H1 (cell line): ENCODE data around the gene FIS1. TPM values are rescaled to one million over a fixed set of nuclear protein-coding genes. Genes with fewer than 3 reads are reported as not detected.
A peak's percentile ranks its signal among the peaks of the same experiment; 100 is the strongest.

Experiments used
- CTCF ChIA-PET: fragments of 300-600 bp; sonication (Branson Sonifier 250); formaldehyde crosslinking; loops from one replicate; lab custom pipeline; 2021; ENCODE audit not compliant: partially characterized antibody; lab: Charles Lee
- POLR2A ChIA-PET: fragments of 300-600 bp; sonication (Branson Sonifier 250); formaldehyde crosslinking; loops from one replicate; lab custom pipeline; 2021; ENCODE audit warnings: inconsistent platforms; ENCODE audit not compliant: partially characterized antibody; lab: Charles Lee
- DNase-seq, 2 experiments: peaks; one replicate each; pipeline versions ENCODE4 v3.0.0 to v3.0.0-alpha.2; 2010 to 2022; ENCODE audit warnings: low spot score in 2 of 2, low read depth in 1 of 2, mixed read lengths in 1 of 2
- FAIRE-seq: peaks from 2 replicates; lab custom pipeline; 2011; peaks lifted over from hg19 to GRCh38; lab: Jason Lieb, UNC
- H2AFZ ChIP-seq: 2 replicates; pipeline ENCODE4 v1.8.1; 2012; ENCODE audit warnings: low read length, inconsistent platforms
- H2AK5ac ChIP-seq: 2 replicates; pipeline ENCODE4 v1.6.1; 2013; ENCODE audit warnings: low read depth, low read length
- H2BK120ac ChIP-seq: replicated peaks from 2 replicates; pipeline ENCODE3; 2013; ENCODE audit warnings: low read depth, low read length, inconsistent platforms
- H2BK12ac ChIP-seq: 2 replicates; pipeline ENCODE4 v1.6.1; 2013; ENCODE audit warnings: low read depth, low read length
- H2BK15ac ChIP-seq: 2 replicates; pipeline ENCODE4 v1.6.1; 2013; ENCODE audit warnings: low read length
- H2BK20ac ChIP-seq: 2 replicates; pipeline ENCODE4 v1.6.1; 2013; ENCODE audit warnings: low read length
- H2BK5ac ChIP-seq: 2 replicates; pipeline ENCODE4 v1.6.1; 2013; ENCODE audit warnings: low read depth, low read length
- H3K14ac ChIP-seq: 2 replicates; pipeline ENCODE4 v1.6.1; 2013; ENCODE audit warnings: inconsistent platforms; ENCODE audit not compliant: insufficient read length
- H3K18ac ChIP-seq: 2 replicates; pipeline ENCODE4 v1.6.1; 2013; ENCODE audit warnings: low read length; ENCODE audit errors: extremely low read depth
- H3K23ac ChIP-seq: 2 replicates; pipeline ENCODE4 v1.6.1; 2013; ENCODE audit warnings: inconsistent platforms; ENCODE audit not compliant: insufficient read length
- H3K23me2 ChIP-seq: 2 replicates; pipeline ENCODE4 v1.6.1; 2013; ENCODE audit warnings: low read depth, low read length
- H3K27ac ChIP-seq: 2 replicates; pipeline ENCODE4 v1.6.1; 2011; ENCODE audit warnings: low read depth, low read length, inconsistent platforms
- H3K27me3 ChIP-seq, 4 experiments: replicated peaks in 1 of 4; 1 replicate in 1 of 4; 2 replicates in 3 of 4; pipeline versions ENCODE4 v1.6.1 to v1.8.1; 2011 to 2013; ENCODE audit warnings: low read length in 3 of 4, mild to moderate bottlenecking in 3 of 4, inconsistent platforms in 2 of 4, mixed read lengths in 2 of 4, moderate library complexity in 1 of 4; ENCODE audit not compliant: control insufficient read depth in 3 of 4, insufficient read depth in 3 of 4; ENCODE audit errors: extremely low read depth in 1 of 4
- H3K36me3 ChIP-seq, 4 experiments: 2 replicates each; pipeline versions ENCODE4 v1.6.1 to v1.8.1; 2011 to 2013; ENCODE audit warnings: mild to moderate bottlenecking in 4 of 4, low read length in 3 of 4, moderate library complexity in 2 of 4, control low read depth in 1 of 4, inconsistent platforms in 1 of 4; ENCODE audit not compliant: insufficient read depth in 4 of 4, control insufficient read depth in 2 of 4
- H3K4ac ChIP-seq: replicated peaks from 2 replicates; pipeline ENCODE3; 2013; ENCODE audit warnings: low read length, low read depth, mixed read lengths, inconsistent platforms; ENCODE audit not compliant: insufficient read length
- H3K4me1 ChIP-seq, 4 experiments: replicated peaks in 1 of 4; 1 replicate in 1 of 4; 2 replicates in 3 of 4; pipeline versions ENCODE4 v1.6.1 to v1.8.1; 2011 to 2013; ENCODE audit warnings: low read length in 3 of 4, inconsistent platforms in 2 of 4, mixed read lengths in 1 of 4; ENCODE audit not compliant: insufficient read depth in 4 of 4, control insufficient read depth in 3 of 4
- H3K4me2 ChIP-seq, 2 experiments: 2 replicates each; pipeline versions ENCODE4 v1.6.1 to v1.8.1; 2011 to 2013; ENCODE audit warnings: low read depth in 2 of 2, low read length in 2 of 2, control low read depth in 1 of 2, inconsistent platforms in 1 of 2, mild to moderate bottlenecking in 1 of 2; ENCODE audit not compliant: insufficient read depth in 1 of 2
- H3K4me3 ChIP-seq, 4 experiments: fragments of 200-600, 300-600 bp in 1 of 4; sonication (generic), shearing (Covaris generic), sonication (Bioruptor Twin) in 1 of 4; 2 replicates each; pipeline versions ENCODE4 v1.5.1 to v1.8.1; 2011 to 2016; ENCODE audit warnings: low read length in 4 of 4, low read depth in 3 of 4, control low read depth in 2 of 4, inconsistent platforms in 2 of 4, mild to moderate bottlenecking in 2 of 4, mixed read lengths in 1 of 4, moderate library complexity in 1 of 4; ENCODE audit not compliant: insufficient read depth in 2 of 4; ENCODE audit errors: extremely low read depth in 1 of 4
- H3K56ac ChIP-seq: replicated peaks from 2 replicates; pipeline ENCODE3; 2013; ENCODE audit warnings: low read depth, mild to moderate bottlenecking, mixed read lengths, low read length, inconsistent platforms; ENCODE audit not compliant: insufficient read length
- H3K79me1 ChIP-seq: 2 replicates; pipeline ENCODE4 v1.6.1; 2013; ENCODE audit warnings: low read depth, low read length, control low read depth
- H3K79me2 ChIP-seq, 2 experiments: 2 replicates each; pipeline versions ENCODE4 v1.6.1 to v1.8.1; 2012 to 2013; ENCODE audit warnings: low read length in 2 of 2, mild to moderate bottlenecking in 2 of 2, inconsistent platforms in 1 of 2; ENCODE audit not compliant: insufficient read depth in 2 of 2, control insufficient read depth in 1 of 2
- H3K9ac ChIP-seq, 4 experiments: replicated peaks in 1 of 4; 1 replicate in 1 of 4; 2 replicates in 3 of 4; pipeline versions ENCODE4 v1.6.1 to v1.8.1; 2011 to 2013; ENCODE audit warnings: low read depth in 3 of 4, low read length in 3 of 4, control low read depth in 2 of 4, mild to moderate bottlenecking in 2 of 4, moderate library complexity in 2 of 4, inconsistent platforms in 1 of 4; ENCODE audit errors: extremely low read depth in 1 of 4
- H3K9me3 ChIP-seq, 2 experiments: 2 replicates each; pipeline versions ENCODE4 v1.6.1 to v1.8.1; 2012 to 2013; ENCODE audit warnings: mild to moderate bottlenecking in 2 of 2, moderate library complexity in 2 of 2, control low read depth in 1 of 2, inconsistent platforms in 1 of 2, low read depth in 1 of 2, low read length in 1 of 2, mixed read lengths in 1 of 2; ENCODE audit not compliant: insufficient read depth in 2 of 2
- H4K20me1 ChIP-seq, 2 experiments: replicated peaks in 1 of 2; 2 replicates each; pipeline versions ENCODE3 to v1.8.1; 2011 to 2013; ENCODE audit warnings: inconsistent platforms in 2 of 2, low read length in 2 of 2, mild to moderate bottlenecking in 1 of 2; ENCODE audit not compliant: insufficient read depth in 2 of 2, control insufficient read depth in 1 of 2
- H4K5ac ChIP-seq: 2 replicates; pipeline ENCODE4 v1.6.1; 2013; ENCODE audit warnings: low read length, low read depth, mixed read lengths, inconsistent platforms; ENCODE audit not compliant: insufficient read length
- H4K8ac ChIP-seq: 2 replicates; pipeline ENCODE4 v1.8.0; 2013; ENCODE audit warnings: mild to moderate bottlenecking, moderate library complexity, low read length, inconsistent platforms; ENCODE audit not compliant: insufficient read depth; ENCODE audit errors: extremely low read depth
- H4K91ac ChIP-seq: replicated peaks from 2 replicates; pipeline ENCODE3; 2013; ENCODE audit warnings: low read length, mixed read lengths, inconsistent platforms; ENCODE audit not compliant: insufficient read length
- BRCA1 ChIP-seq: IDR thresholded peaks from 2 replicates; pipeline ENCODE4 v1.6.1; 2012; ENCODE audit warnings: low read depth, low read length, improper control_type of control experiment
- WGBS, 2 experiments: shearing (Covaris generic) in 1 of 2; methylation state at CpG; one replicate each; pipeline versions ENCODE4 v1.1.6 to v1.1.7; 2013 to 2015; ENCODE audit warnings: low lambda C conversion rate in 2 of 2, mixed read lengths in 2 of 2, inconsistent platforms in 1 of 2, low coverage in 1 of 2, missing lambda C conversion rate in 1 of 2; ENCODE audit not compliant: insufficient replicate concordance in 2 of 2, insufficient coverage in 1 of 2, insufficient read length in 1 of 2; ENCODE audit errors: extremely low coverage in 1 of 2, missing lambda C conversion rate in 1 of 2; 5-methylcytosine and 5-hydroxymethylcytosine counted together
- polyA plus RNA-seq, 7 experiments: library from polyadenylated mRNA; depleted of rRNA in 3 of 7; stranded (reverse) in 5 of 7; unstranded in 2 of 7; fragments of >200 nt in 5 of 7; fragments of 200-250 nt in 2 of 7; gene quantifications; 1 replicate in 5 of 7; 2 replicates in 1 of 7; 4 replicates in 1 of 7; pipeline versions ENCODE4 v1.2.1 to v1.2.3, GENCODE V29; 2011 to 2013; ENCODE audit warnings: missing spikeins in 2 of 7, mixed read lengths in 2 of 7
- total RNA-seq: library from RNA; stranded (reverse); fragmentation: NEBNext Ultra II Directional; extraction: Animal tissue kit (Norgen Biotek cat#: 25700); gene quantifications from 2 replicates; pipeline ENCODE4 v1.2.1, GENCODE V29; 2021

Gene FIS1
- total and polyA plus RNA-seq, 2 of the 8 experiments (the other 6 are each of a cell fraction or from before 2014, with no cell fraction given) = 128 to 195 TPM

DNA sequence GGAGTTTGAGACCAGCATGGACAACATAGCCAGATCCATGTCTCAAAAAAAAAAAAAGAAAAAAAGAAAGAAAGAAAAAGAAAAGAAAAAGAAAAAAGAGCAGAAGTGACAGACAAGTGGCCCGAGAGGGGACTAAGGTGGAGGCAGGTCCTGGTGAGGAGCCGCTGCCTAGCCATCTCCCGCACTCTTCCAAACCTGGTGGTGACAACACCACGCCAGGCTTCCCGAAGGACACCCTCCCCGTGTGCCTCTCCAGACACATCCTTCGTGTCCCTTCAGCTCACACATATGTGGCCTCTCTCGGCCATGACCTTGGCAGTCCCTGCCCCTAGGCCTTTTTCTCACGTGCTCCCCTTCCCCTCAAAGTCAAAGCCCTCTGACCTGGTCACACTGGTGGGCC is 40.3 kb upstream of the FIS1 start:
- DNase-seq = no peak
- Histone ChIP-seq H3K4me3 (no peak overlapping the region), H3K23me2 (peaks cover 4% of the 10 kb centered on the region; the same call in 1 of the 2 replicates), H3K18ac (peak overlapping the region; percentile 32; the same call in 1 of the 2 replicates), H2BK5ac (peak overlapping the region; percentile 60; the same call in 1 of the 2 replicates), H3K4me1 (peaks cover 0 to 12% (median 3%) of the 10 kb centered on the region in 4 experiments; a peak in 6 of 7 replicates), H2BK20ac (no peak overlapping the region), H4K5ac (no peak overlapping the region), H3K9me3 (no peaks in the 10 kb centered on the region), H3K27ac (no peak overlapping the region), H4K8ac (no peak overlapping the region), H2BK120ac (no peak overlapping the region), H3K27me3 (no peaks in the 10 kb centered on the region), H3K9ac (no peak overlapping the region), H4K20me1 (peaks cover 0 to 5% of the 10 kb centered on the region in 2 experiments), H3K14ac (no peak overlapping the region), H3K79me1 (0 out of 2 replicates have a peak, but pooled peaks cover 5% of the 10 kb centered on the region), H3K4me2 (peak overlapping the region in 1 of 2 experiments; percentile 7; a peak in 1 of 4 replicates), H3K36me3 (peaks cover 0 to 19% (median 9%) of the 10 kb centered on the region in 4 experiments; a peak in 4 of 8 replicates), H2BK12ac (no peak overlapping the region), H3K23ac (no peak overlapping the region), H2BK15ac (0 out of 2 replicates have a peak overlapping the region, but pooled peaks have one; percentile 61), H3K79me2 (peaks cover 0 to 19% of the 10 kb centered on the region in 2 experiments; a peak in 2 of 4 replicates), H3K4ac (no peak overlapping the region), H2AK5ac (no peak overlapping the region), H3K56ac (no peak overlapping the region), H2AFZ (no peak overlapping the region), H4K91ac (no peak overlapping the region)
- WGBS, 2 experiments = 98% methylated on average over 8 of the region's 9 CpGs; no CpG with 5 or more reads in 1 of the 2 experiments
- CTCF ChIA-PET = interaction anchor here (0.6 to 7.2 kb wide), 5 partner anchors 9 to 159 kb away, joined by 3 to 51 read pairs (median 3); no protein-coding TSS in a partner anchor
- no peak for TF ChIP-seq BRCA1
- FAIRE-seq = no peak
- POLR2A ChIA-PET = interaction anchor here (0.8 to 1.5 kb wide), 4 partner anchors 9 to 229 kb away, joined by 3 to 8 read pairs (median 4); no protein-coding TSS in a partner anchor
